OCI-LY3 (cell line): ENCODE results near the gene FHOD3.

Experiments used
- H2AFZ ChIP-seq: fragments of 200-600, 300-600 bp; shearing (Covaris generic); 2 replicates; pipeline ENCODE4 v1.6.0; 2014; ENCODE audit warnings: antibody characterized with exemption, low read depth, low read length
- H3K27ac ChIP-seq: fragments of 200-600, 300-600 bp; sonication (generic); 2 replicates; pipeline ENCODE4 v1.5.1; 2014; ENCODE audit warnings: mild to moderate bottlenecking, low read length, moderate library complexity, mixed read lengths
- H3K27me3 ChIP-seq: fragments of 200-600, 300-600 bp; sonication (generic); 2 replicates; pipeline ENCODE4 v1.6.1; 2014; ENCODE audit warnings: low read depth, low read length, mixed read lengths
- H3K36me3 ChIP-seq: fragments of 200-600, 300-600 bp; sonication (generic); replicated peaks from 2 replicates; pipeline ENCODE3; 2014; ENCODE audit warnings: low read depth, low read length, mixed read lengths
- H3K4me1 ChIP-seq: fragments of 300-600, 200-600 bp; sonication (generic); 2 replicates; pipeline ENCODE4 v1.6.1; 2014; ENCODE audit warnings: low read length, mixed read lengths
- H3K4me2 ChIP-seq: fragments of 200-600, 300-600 bp; sonication (generic); 2 replicates; pipeline ENCODE4 v1.6.1; 2014; ENCODE audit warnings: low read length, mixed read lengths
- H3K4me3 ChIP-seq: fragments of 300-600, 200-600 bp; sonication (generic); 2 replicates; pipeline ENCODE4 v1.5.1; 2014; ENCODE audit warnings: antibody characterized with exemption, mild to moderate bottlenecking, low read length, moderate library complexity
- H3K79me2 ChIP-seq: fragments of 300-600, 200-600 bp; shearing (Covaris generic); 2 replicates; pipeline ENCODE4 v1.6.1; 2014; ENCODE audit warnings: mild to moderate bottlenecking, low read length, mixed read lengths
- H3K9ac ChIP-seq: fragments of 300-600, 200-600 bp; shearing (Covaris generic); 2 replicates; pipeline ENCODE4 v1.6.0; 2014; ENCODE audit warnings: mild to moderate bottlenecking, low read length, moderate library complexity
- H3K9me3 ChIP-seq: fragments of 200-600, 300-600 bp; shearing (Covaris generic); 2 replicates; pipeline ENCODE4 v1.6.1; 2014; ENCODE audit warnings: low read length, mixed read lengths; ENCODE audit not compliant: insufficient read depth
- H4K20me1 ChIP-seq: fragments of 200-600, 300-600 bp; sonication (generic); 2 replicates; pipeline ENCODE4 v1.6.1; 2016; ENCODE audit warnings: low read length, mixed read lengths; ENCODE audit not compliant: insufficient read depth
- CTCF ChIP-seq: fragments of 200-600, 300-600 bp; sonication (generic); IDR thresholded peaks from 2 replicates; pipeline ENCODE4 v1.5.1; 2014; ENCODE audit warnings: antibody characterized with exemption, low read length, low read depth
- EZH2phosphoT487 ChIP-seq: fragments of 200-600 bp; shearing (Covaris generic); IDR thresholded peaks from 2 replicates; pipeline ENCODE4 v1.6.1; 2018; ENCODE audit warnings: antibody characterized with exemption, mixed run types, low read depth

The FHOD3 gene

GRCh38 chr18:36492604-36493329 lies 195.3 kb downstream of the FHOD3 start:
- Histone ChIP-seq H3K4me2 (no peak overlapping the region), H4K20me1 (no peaks in the 10 kb centered on the region), H3K9me3 (no peaks in the 10 kb centered on the region), H3K27me3 (no peaks in the 10 kb centered on the region), H2AFZ (no peak overlapping the region), H3K36me3 (no peaks in the 10 kb centered on the region), H3K79me2 (no peaks in the 10 kb centered on the region), H3K9ac (no peak overlapping the region), H3K4me3 (no peak overlapping the region), H3K4me1 (0 out of 2 replicates have a peak, but pooled peaks cover 3% of the 10 kb centered on the region), H3K27ac (no peak overlapping the region)
- TF ChIP-seq EZH2phosphoT487: no peak
- no peak for TF ChIP-seq CTCF

DNA sequence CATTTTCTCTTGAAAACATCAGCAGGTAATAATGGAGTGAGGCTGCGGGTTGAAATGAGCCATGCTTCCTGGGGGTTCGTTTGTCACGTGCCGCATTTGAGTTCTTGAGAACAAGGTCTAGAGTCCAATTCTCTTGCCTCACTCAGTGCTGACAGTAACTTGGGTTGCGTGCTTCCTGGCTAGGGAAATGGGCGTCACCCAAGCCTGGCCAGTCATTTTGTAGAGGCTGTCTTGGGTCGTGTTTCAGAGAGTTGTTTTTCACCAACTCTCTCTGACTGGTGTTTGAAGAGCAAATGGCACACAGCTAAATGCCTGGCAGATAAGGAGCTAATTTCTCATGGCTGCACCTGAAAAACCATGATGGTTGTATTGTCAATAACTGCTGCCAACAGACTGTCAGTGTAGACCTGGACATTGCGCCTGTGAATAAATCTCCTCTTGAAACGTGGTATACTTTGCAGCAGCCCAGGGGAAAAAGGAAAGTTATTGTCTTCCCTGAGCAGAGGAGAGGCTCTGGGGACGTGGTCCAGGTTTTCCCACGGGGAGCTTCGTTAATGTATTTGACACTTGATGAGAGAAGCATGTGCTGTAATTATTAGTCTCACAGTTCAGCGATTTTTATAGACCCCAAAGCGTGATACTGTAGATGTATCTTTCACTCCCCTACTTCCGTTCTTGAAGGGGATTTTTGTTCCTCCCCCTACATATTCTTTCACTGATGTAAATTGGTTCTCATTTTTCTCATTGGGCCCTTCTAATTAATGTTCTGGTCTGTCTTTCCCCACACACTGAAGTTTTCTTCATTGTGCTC lies 196.0 kb downstream of the FHOD3 start:
- H3K4me2 ChIP-seq: no peak overlapping the region
- H3K36me3 ChIP-seq: no peaks in the 10 kb centered on the region
- TF ChIP-seq CTCF (no peak), EZH2phosphoT487 (no peak)
- H2AFZ ChIP-seq: no peak overlapping the region
- 0 out of 2 replicates have a peak, but pooled peaks cover 3% of the 10 kb centered on the region for H3K4me1 ChIP-seq
- no peaks in the 10 kb centered on the region for H3K79me2 ChIP-seq
- no peaks in the 10 kb centered on the region for H3K27me3 ChIP-seq
- H3K9me3 ChIP-seq: no peaks in the 10 kb centered on the region
- no peak overlapping the region for H3K4me3 ChIP-seq
- H3K27ac ChIP-seq: no peak overlapping the region
- H4K20me1 ChIP-seq: no peaks in the 10 kb centered on the region
- H3K9ac ChIP-seq: no peak overlapping the region

DNA sequence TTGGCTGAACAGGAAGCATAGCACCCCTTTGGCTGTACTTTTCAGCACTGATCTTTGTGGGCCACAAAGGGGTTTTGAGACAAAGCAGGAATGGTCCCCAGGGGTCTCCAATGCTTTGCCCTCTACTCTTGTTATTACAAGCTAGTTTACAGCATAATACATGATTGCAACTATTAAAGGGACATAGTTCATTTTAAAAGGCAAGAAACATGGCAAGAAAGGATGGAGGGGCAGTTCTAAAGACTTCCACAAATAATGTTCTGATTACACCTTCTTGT lies 196.6 kb downstream of the FHOD3 start:
- Histone ChIP-seq H4K20me1 (no peaks in the 10 kb centered on the region), H3K4me1 (0 out of 2 replicates have a peak, but pooled peaks cover 3% of the 10 kb centered on the region), H3K36me3 (no peaks in the 10 kb centered on the region), H3K27ac (no peak overlapping the region), H3K9ac (no peak overlapping the region), H3K27me3 (no peaks in the 10 kb centered on the region), H2AFZ (no peak overlapping the region), H3K79me2 (no peaks in the 10 kb centered on the region), H3K4me2 (no peak overlapping the region), H3K9me3 (no peaks in the 10 kb centered on the region), H3K4me3 (no peak overlapping the region)
- TF ChIP-seq EZH2phosphoT487: no peak
- TF ChIP-seq CTCF: no peak

- H3K36me3 ChIP-seq: no peaks in the 10 kb centered on the region
- H3K27ac ChIP-seq: no peak overlapping the region
- H3K27me3 ChIP-seq: no peaks in the 10 kb centered on the region
- TF ChIP-seq EZH2phosphoT487 (no peak), CTCF (no peak)
- H3K79me2 ChIP-seq: no peaks in the 10 kb centered on the region
- H2AFZ ChIP-seq: no peak overlapping the region
- H3K9me3 ChIP-seq: no peaks in the 10 kb centered on the region
- H3K4me2 ChIP-seq: no peak overlapping the region
- no peak overlapping the region for H3K4me3 ChIP-seq
- H3K4me1 ChIP-seq: peaks cover 14% of the 10 kb centered on the region
- H3K9ac ChIP-seq: no peak overlapping the region
- H4K20me1 ChIP-seq: no peaks in the 10 kb centered on the region
Observed at GRCh38 chr18:36496022-36496421, 198.5 kb downstream of the FHOD3 start.
